ENCODE measurements around the gene UBN2.
A peak's percentile ranks its signal among the peaks of the same experiment; 100 is the strongest.

UBN2 gene

GRCh38 chr7:139231513-139232376 is 708 bp downstream of the UBN2 start:
- peak in 1 of 2 donors; percentile 6 for DNase-seq (ENCODE audit: low read depth in 2 of 2)

- no peak for DNase-seq (ENCODE audit: low read depth in 2 of 2)
Measured at GRCh38 chr7:139232377-139232717, 1.3 kb downstream of the UBN2 start.

GRCh38 chr7:139232904-139233303 is 1.9 kb downstream of the UBN2 start:
- DNase-seq (ENCODE audit: low read depth in 2 of 2) = no peak

GRCh38 chr7:139241258-139241657 is 10.2 kb downstream of the UBN2 start:
- no peak for DNase-seq (ENCODE audit: low read depth in 2 of 2)

GRCh38 chr7:139242741-139243281 is 11.8 kb downstream of the UBN2 start:
- DNase-seq (ENCODE audit: low read depth in 2 of 2) = no peak

- DNase-seq (ENCODE audit: low read depth in 2 of 2) = no peak
Measured at GRCh38 chr7:139245401-139245800, 14.4 kb downstream of the UBN2 start.

GRCh38 chr7:139246494-139246893 is 15.5 kb downstream of the UBN2 start:
- DNase-seq (ENCODE audit: low read depth in 2 of 2) = no peak

GRCh38 chr7:139246905-139247304 is 15.9 kb downstream of the UBN2 start:
- no peak for DNase-seq (ENCODE audit: low read depth in 2 of 2)

- no peak for DNase-seq (ENCODE audit: low read depth in 2 of 2)
Measured at GRCh38 chr7:139249179-139249810, 18.3 kb downstream of the UBN2 start.

GRCh38 chr7:139252451-139252850 is 21.4 kb downstream of the UBN2 start:
- no peak for DNase-seq (ENCODE audit: low read depth in 2 of 2)

GRCh38 chr7:139254281-139254680 is 23.2 kb downstream of the UBN2 start:
- DNase-seq (ENCODE audit: low read depth in 2 of 2) = no peak

- DNase-seq (ENCODE audit: low read depth in 2 of 2) = no peak
Measured at GRCh38 chr7:139254728-139255127, 23.7 kb downstream of the UBN2 start.

GRCh38 chr7:139255290-139255689 is 24.3 kb downstream of the UBN2 start:
- no peak for DNase-seq (ENCODE audit: low read depth in 2 of 2)

- DNase-seq (ENCODE audit: low read depth in 2 of 2) = no peak
Measured at GRCh38 chr7:139259142-139259541, 28.1 kb downstream of the UBN2 start.

- DNase-seq (ENCODE audit: low read depth in 2 of 2) = no peak
Measured at GRCh38 chr7:139264220-139264619, 33.2 kb downstream of the UBN2 start.

- DNase-seq (ENCODE audit: low read depth in 2 of 2) = no peak
Measured at GRCh38 chr7:139265673-139266072, 34.6 kb downstream of the UBN2 start.

GRCh38 chr7:139271718-139272628 is 40.9 kb downstream of the UBN2 start:
- no peak for DNase-seq (ENCODE audit: low read depth in 2 of 2)

- no peak for DNase-seq (ENCODE audit: low read depth in 2 of 2)
Measured at GRCh38 chr7:139284252-139284896, 53.3 kb downstream of the UBN2 start.

GRCh38 chr7:139286144-139286543 is 55.1 kb downstream of the UBN2 start:
- no peak for DNase-seq (ENCODE audit: low read depth in 2 of 2)

GRCh38 chr7:139292821-139293220 is 61.8 kb downstream of the UBN2 start:
- no peak for DNase-seq (ENCODE audit: low read depth in 2 of 2)

GRCh38 chr7:139293534-139293933 is 62.5 kb downstream of the UBN2 start:
- DNase-seq (ENCODE audit: low read depth in 2 of 2) = no peak

GRCh38 chr7:139294241-139294640 is 63.2 kb downstream of the UBN2 start:
- no peak for DNase-seq (ENCODE audit: low read depth in 2 of 2)
